Cardiac septum (tissue), 1 donor: ENCODE measurements around the gene ATP4A. TPM values are rescaled to one million over a fixed set of nuclear protein-coding genes. Genes with fewer than 3 reads are reported as not detected.

ENCODE experiments used
- DNase-seq: peaks from one replicate; pipeline ENCODE4 v3.0.0-alpha.2; 2020; ENCODE audit warnings: low spot score
- intact Hi-C: fragments of 100-400 bp; cut with DNase I; formaldehyde crosslinking; loops from one replicate; pipeline ENCODE4 v1.14.0; 2022
- total RNA-seq: library from RNA; stranded (reverse); fragmentation: NEBNext Ultra II Directional; extraction: Animal tissue kit (Norgen Biotek cat#: 25700); gene quantifications from one replicate; pipeline ENCODE4 v1.2.1, GENCODE V29; 2021
- donor health status: DM: no; HTN: no; CAD: no.

ATP4A gene
- total RNA-seq, 1 donor from 2014 or later: not detected

- peak; percentile 47 for DNase-seq
- intact Hi-C loops: no loop called here
Observed at GRCh38 chr19:35569281-35569781, 5.9 kb upstream of the ATP4A start.

GRCh38 chr19:35566738-35567137 is 3.3 kb upstream of the ATP4A start:
- DNase-seq: no peak
- intact Hi-C loops: no loop called here

- intact Hi-C loops: no loop called here
Observed at GRCh38 chr19:35565016-35565856, 1.8 kb upstream of the ATP4A start.

GRCh38 chr19:35562776-35563175 is 682 bp downstream of the ATP4A start:
- intact Hi-C loops: no loop called here
- no peak for DNase-seq

More at GRCh38 chr19:35565016-35565856, 1.8 kb upstream of the ATP4A start:
- no peak for DNase-seq

GRCh38 chr19:35562336-35562735 is 1.1 kb downstream of the ATP4A start:
- DNase-seq: no peak
- intact Hi-C loops: no loop called here

GRCh38 chr19:35561436-35561835 is 2.0 kb downstream of the ATP4A start:
- intact Hi-C loops: no loop called here
- DNase-seq: no peak

GRCh38 chr19:35560677-35561076 is 2.8 kb downstream of the ATP4A start:
- intact Hi-C loops: no loop called here
- DNase-seq: no peak

- DNase-seq: no peak
- intact Hi-C loops: no loop called here
Observed at GRCh38 chr19:35560271-35560670, 3.2 kb downstream of the ATP4A start.

GRCh38 chr19:35559781-35560180 is 3.7 kb downstream of the ATP4A start:
- intact Hi-C loops: no loop called here
- no peak for DNase-seq

GRCh38 chr19:35559281-35559659 is 4.2 kb downstream of the ATP4A start:
- no peak for DNase-seq
- intact Hi-C loops: no loop called here

- intact Hi-C loops: no loop called here
- no peak for DNase-seq
Observed at GRCh38 chr19:35558400-35559280, 4.8 kb downstream of the ATP4A start.

GRCh38 chr19:35557539-35558399 is 5.7 kb downstream of the ATP4A start:
- no peak for DNase-seq
- intact Hi-C loops: no loop called here

GRCh38 chr19:35556846-35557538 is 6.5 kb downstream of the ATP4A start:
- intact Hi-C loops: no loop called here
- no peak for DNase-seq

- intact Hi-C loops: no loop called here
- DNase-seq: no peak
Observed at GRCh38 chr19:35556025-35556590, 7.3 kb downstream of the ATP4A start.

- intact Hi-C loops: no loop called here
- DNase-seq: no peak
Observed at GRCh38 chr19:35555301-35556005, 8.0 kb downstream of the ATP4A start.

GRCh38 chr19:35554076-35554475 is 9.4 kb downstream of the ATP4A start:
- intact Hi-C loops: no loop called here
- DNase-seq: no peak

- intact Hi-C loops: no loop called here
- DNase-seq: no peak
Observed at GRCh38 chr19:35553385-35554000, 10.0 kb downstream of the ATP4A start.
